ENCODE results near the gene CNNM2. TPM values are rescaled to one million over a fixed set of nuclear protein-coding genes. Genes with fewer than 3 reads are reported as not detected.

CNNM2 gene
- total RNA-seq, 1 experiment from 2014 or later: 5.5 TPM

GRCh38 chr10:102948786-102949185 lies 30.7 kb downstream of the CNNM2 start:
- H3K9me3 ChIP-seq (ENCODE audit: low read length): no peaks in the 10 kb centered on the region
- no peak overlapping the region for H3K4me2 ChIP-seq (ENCODE audit: low read depth, low read length, poor library complexity, severe bottlenecking)
- no peak overlapping the region for H3K27ac ChIP-seq (ENCODE audit: low read length)
- no peaks in the 10 kb centered on the region for H3K79me2 ChIP-seq (ENCODE audit: low read length)
- H3K9ac ChIP-seq (ENCODE audit: low read length): no peak overlapping the region
- no peak for DNase-seq
- peaks cover 9% of the 10 kb centered on the region; the same call in 1 of the 2 replicates for H4K20me1 ChIP-seq (ENCODE audit: insufficient read depth, low read depth, low read length)
- H3K36me3 ChIP-seq (ENCODE audit: insufficient read depth, low read length): no peaks in the 10 kb centered on the region
- no peaks in the 10 kb centered on the region for H3K27me3 ChIP-seq (ENCODE audit: low read length)
- H3K9me2 ChIP-seq (replicated peaks; ENCODE audit: insufficient read depth, low read length): no peaks in the 10 kb centered on the region
- no peak overlapping the region for H2AFZ ChIP-seq (ENCODE audit: low read length)
- H3K4me3 ChIP-seq (ENCODE audit: low read length): no peak overlapping the region
- no peaks in the 10 kb centered on the region for H3K4me1 ChIP-seq (ENCODE audit: low read length)

GRCh38 chr10:102949916-102950315 lies 31.8 kb downstream of the CNNM2 start:
- Histone ChIP-seq H3K4me1 (ENCODE audit: low read length) (no peaks in the 10 kb centered on the region), H2AFZ (ENCODE audit: low read length) (no peak overlapping the region), H3K27ac (ENCODE audit: low read length) (no peak overlapping the region), H3K4me3 (ENCODE audit: low read length) (no peak overlapping the region), H3K79me2 (ENCODE audit: low read length) (no peaks in the 10 kb centered on the region), H3K9me3 (ENCODE audit: low read length) (no peaks in the 10 kb centered on the region), H3K27me3 (ENCODE audit: low read length) (no peaks in the 10 kb centered on the region), H4K20me1 (ENCODE audit: insufficient read depth, low read depth, low read length) (peaks cover 9% of the 10 kb centered on the region; the same call in 1 of the 2 replicates), H3K4me2 (ENCODE audit: low read depth, low read length, poor library complexity, severe bottlenecking) (no peak overlapping the region), H3K9ac (ENCODE audit: low read length) (no peak overlapping the region), H3K36me3 (ENCODE audit: insufficient read depth, low read length) (no peaks in the 10 kb centered on the region), H3K9me2 (replicated peaks; ENCODE audit: insufficient read depth, low read length) (no peaks in the 10 kb centered on the region)
- DNase-seq: no peak

- Histone ChIP-seq H3K4me3 (ENCODE audit: low read length) (no peak overlapping the region), H3K27me3 (ENCODE audit: low read length) (no peaks in the 10 kb centered on the region), H3K9me2 (replicated peaks; ENCODE audit: insufficient read depth, low read length) (no peaks in the 10 kb centered on the region), H3K36me3 (ENCODE audit: insufficient read depth, low read length) (no peaks in the 10 kb centered on the region), H3K9ac (ENCODE audit: low read length) (no peak overlapping the region), H3K9me3 (ENCODE audit: low read length) (no peaks in the 10 kb centered on the region), H3K27ac (ENCODE audit: low read length) (no peak overlapping the region), H3K4me1 (ENCODE audit: low read length) (no peaks in the 10 kb centered on the region), H3K79me2 (ENCODE audit: low read length) (no peaks in the 10 kb centered on the region), H3K4me2 (ENCODE audit: low read depth, low read length, poor library complexity, severe bottlenecking) (no peak overlapping the region), H4K20me1 (ENCODE audit: insufficient read depth, low read depth, low read length) (peaks cover 3% of the 10 kb centered on the region; the same call in 1 of the 2 replicates), H2AFZ (ENCODE audit: low read length) (no peak overlapping the region)
- no peak for DNase-seq
Observed at GRCh38 chr10:102951316-102951715, 33.2 kb downstream of the CNNM2 start.

GRCh38 chr10:102959360-102959759 lies 41.3 kb downstream of the CNNM2 start:
- no peaks in the 10 kb centered on the region for H4K20me1 ChIP-seq (ENCODE audit: insufficient read depth, low read depth, low read length)
- H3K9me3 ChIP-seq (ENCODE audit: low read length): no peaks in the 10 kb centered on the region
- no peak overlapping the region for H3K4me3 ChIP-seq (ENCODE audit: low read length)
- H3K36me3 ChIP-seq (ENCODE audit: insufficient read depth, low read length): no peaks in the 10 kb centered on the region
- no peak overlapping the region for H3K9ac ChIP-seq (ENCODE audit: low read length)
- no peaks in the 10 kb centered on the region for H3K4me1 ChIP-seq (ENCODE audit: low read length)
- H3K79me2 ChIP-seq (ENCODE audit: low read length): no peaks in the 10 kb centered on the region
- no peak overlapping the region for H2AFZ ChIP-seq (ENCODE audit: low read length)
- no peak overlapping the region for H3K4me2 ChIP-seq (ENCODE audit: low read depth, low read length, poor library complexity, severe bottlenecking)
- no peaks in the 10 kb centered on the region for H3K27me3 ChIP-seq (ENCODE audit: low read length)
- H3K27ac ChIP-seq (ENCODE audit: low read length): no peak overlapping the region
- no peak for DNase-seq
- no peaks in the 10 kb centered on the region for H3K9me2 ChIP-seq (replicated peaks; ENCODE audit: insufficient read depth, low read length)

- Histone ChIP-seq H3K27ac (ENCODE audit: low read length) (no peak overlapping the region), H3K4me3 (ENCODE audit: low read length) (no peak overlapping the region), H2AFZ (ENCODE audit: low read length) (no peak overlapping the region), H4K20me1 (ENCODE audit: insufficient read depth, low read depth, low read length) (no peaks in the 10 kb centered on the region), H3K9ac (ENCODE audit: low read length) (no peak overlapping the region), H3K9me2 (replicated peaks; ENCODE audit: insufficient read depth, low read length) (no peaks in the 10 kb centered on the region), H3K4me1 (ENCODE audit: low read length) (no peaks in the 10 kb centered on the region), H3K36me3 (ENCODE audit: insufficient read depth, low read length) (no peaks in the 10 kb centered on the region), H3K27me3 (ENCODE audit: low read length) (no peaks in the 10 kb centered on the region), H3K4me2 (ENCODE audit: low read depth, low read length, poor library complexity, severe bottlenecking) (no peak overlapping the region), H3K9me3 (ENCODE audit: low read length) (no peaks in the 10 kb centered on the region), H3K79me2 (ENCODE audit: low read length) (no peaks in the 10 kb centered on the region)
- no peak for DNase-seq
Observed at GRCh38 chr10:102960157-102960556, 42.1 kb downstream of the CNNM2 start.

- Histone ChIP-seq H3K36me3 (ENCODE audit: insufficient read depth, low read length) (no peaks in the 10 kb centered on the region), H2AFZ (ENCODE audit: low read length) (no peak overlapping the region), H3K27me3 (ENCODE audit: low read length) (no peaks in the 10 kb centered on the region), H3K4me1 (ENCODE audit: low read length) (no peaks in the 10 kb centered on the region), H3K9me2 (replicated peaks; ENCODE audit: insufficient read depth, low read length) (no peaks in the 10 kb centered on the region), H3K27ac (ENCODE audit: low read length) (no peak overlapping the region), H3K9me3 (ENCODE audit: low read length) (no peaks in the 10 kb centered on the region), H3K4me2 (ENCODE audit: low read depth, low read length, poor library complexity, severe bottlenecking) (no peak overlapping the region), H3K79me2 (ENCODE audit: low read length) (no peaks in the 10 kb centered on the region), H3K4me3 (ENCODE audit: low read length) (no peak overlapping the region), H4K20me1 (ENCODE audit: insufficient read depth, low read depth, low read length) (no peaks in the 10 kb centered on the region), H3K9ac (ENCODE audit: low read length) (no peak overlapping the region)
- DNase-seq: no peak
Observed at GRCh38 chr10:102962267-102962666, 44.2 kb downstream of the CNNM2 start.

GRCh38 chr10:102962951-102963755 lies 45.1 kb downstream of the CNNM2 start:
- Histone ChIP-seq H3K36me3 (ENCODE audit: insufficient read depth, low read length) (no peaks in the 10 kb centered on the region), H3K4me3 (ENCODE audit: low read length) (no peak overlapping the region), H2AFZ (ENCODE audit: low read length) (no peak overlapping the region), H3K4me2 (ENCODE audit: low read depth, low read length, poor library complexity, severe bottlenecking) (no peak overlapping the region), H3K4me1 (ENCODE audit: low read length) (no peaks in the 10 kb centered on the region), H3K9me2 (replicated peaks; ENCODE audit: insufficient read depth, low read length) (no peaks in the 10 kb centered on the region), H3K9me3 (ENCODE audit: low read length) (no peaks in the 10 kb centered on the region), H3K27ac (ENCODE audit: low read length) (no peak overlapping the region), H3K79me2 (ENCODE audit: low read length) (no peaks in the 10 kb centered on the region), H4K20me1 (ENCODE audit: insufficient read depth, low read depth, low read length) (no peaks in the 10 kb centered on the region), H3K27me3 (ENCODE audit: low read length) (no peaks in the 10 kb centered on the region), H3K9ac (ENCODE audit: low read length) (no peak overlapping the region)
- DNase-seq: no peak

- H3K9ac ChIP-seq (ENCODE audit: low read length): no peak overlapping the region
- H2AFZ ChIP-seq (ENCODE audit: low read length): no peak overlapping the region
- H4K20me1 ChIP-seq (ENCODE audit: insufficient read depth, low read depth, low read length): no peaks in the 10 kb centered on the region
- H3K4me1 ChIP-seq (ENCODE audit: low read length): no peaks in the 10 kb centered on the region
- no peak overlapping the region for H3K4me3 ChIP-seq (ENCODE audit: low read length)
- no peaks in the 10 kb centered on the region for H3K36me3 ChIP-seq (ENCODE audit: insufficient read depth, low read length)
- H3K79me2 ChIP-seq (ENCODE audit: low read length): no peaks in the 10 kb centered on the region
- H3K9me2 ChIP-seq (replicated peaks; ENCODE audit: insufficient read depth, low read length): no peaks in the 10 kb centered on the region
- H3K27ac ChIP-seq (ENCODE audit: low read length): no peak overlapping the region
- no peak for DNase-seq
- H3K9me3 ChIP-seq (ENCODE audit: low read length): no peaks in the 10 kb centered on the region
- H3K27me3 ChIP-seq (ENCODE audit: low read length): no peaks in the 10 kb centered on the region
- no peak overlapping the region for H3K4me2 ChIP-seq (ENCODE audit: low read depth, low read length, poor library complexity, severe bottlenecking)
Observed at GRCh38 chr10:102963756-102964025, 45.6 kb downstream of the CNNM2 start.
